Stimulated activated CD8-positive, alpha-beta memory T cell treated with anti-CD3 and anti-CD28 coated beads, Interleukin-4, amount 100 ng/mL, for 4 hours (primary cell): Measurements from ENCODE around the gene TSPAN2.

Source experiments
- DNase-seq, 2 donors: peaks; one replicate each; pipeline ENCODE4 v3.0.0-alpha.2; 2020; ENCODE audit warnings: low read depth in 2 of 2, low spot score in 1 of 2

TSPAN2 gene

GRCh38 chr1:115076384-115076915 is 12.9 kb downstream of the TSPAN2 start:
- no peak for DNase-seq

- DNase-seq, result no peak
These were observed 14.3 kb downstream of the TSPAN2 start for GRCh38 chr1:115074839-115075534.

- no peak for DNase-seq
These were observed 15.8 kb downstream of the TSPAN2 start for GRCh38 chr1:115073298-115074087.

GRCh38 chr1:115071012-115071664 is 18.2 kb downstream of the TSPAN2 start:
- no peak for DNase-seq

GRCh38 chr1:115069659-115070308 is 19.5 kb downstream of the TSPAN2 start:
- DNase-seq, result no peak

GRCh38 chr1:115068826-115069585 is 20.3 kb downstream of the TSPAN2 start:
- no peak for DNase-seq

- DNase-seq, result no peak
These were observed 22.0 kb downstream of the TSPAN2 start for GRCh38 chr1:115067161-115067859.

GRCh38 chr1:115065021-115065420 is 24.3 kb downstream of the TSPAN2 start:
- no peak for DNase-seq

- no peak for DNase-seq
These were observed 24.8 kb downstream of the TSPAN2 start for GRCh38 chr1:115064461-115064860.

- DNase-seq, result no peak
These were observed 25.9 kb downstream of the TSPAN2 start for GRCh38 chr1:115063228-115063901.

- DNase-seq, result peak; percentile 79 to 86
These were observed 26.7 kb downstream of the TSPAN2 start for GRCh38 chr1:115062542-115063004.

GRCh38 chr1:115060501-115060900 is 28.8 kb downstream of the TSPAN2 start:
- DNase-seq, result no peak

GRCh38 chr1:115059316-115059715 is 30.0 kb downstream of the TSPAN2 start:
- no peak for DNase-seq

- no peak for DNase-seq
These were observed 31.5 kb downstream of the TSPAN2 start for GRCh38 chr1:115057661-115058254.

- no peak for DNase-seq
These were observed 32.9 kb downstream of the TSPAN2 start for GRCh38 chr1:115056395-115056798.

GRCh38 chr1:115052454-115053083 is 36.7 kb downstream of the TSPAN2 start:
- DNase-seq, result peak in 1 of 2 donors; percentile 20

- no peak for DNase-seq
These were observed 37.5 kb downstream of the TSPAN2 start for GRCh38 chr1:115051850-115052249.

- DNase-seq, result no peak
These were observed 42.6 kb downstream of the TSPAN2 start for GRCh38 chr1:115046751-115047150.
